Bronchial epithelial cell (primary cell): ENCODE measurements around the gene ENOSF1. TPM values are rescaled to one million over a fixed set of nuclear protein-coding genes. Genes with fewer than 3 reads are reported as not detected.
A peak's percentile ranks its signal among the peaks of the same experiment; 100 is the strongest.
"Not testable (repeated sequence)": the region's sequence is repeated elsewhere in the genome, so short reads cannot be mapped to it uniquely, and the experiment has no call there.

Experiments used
- DNase-seq: peaks from one replicate; pipeline ENCODE4 v3.0.0-alpha.2; 2010; ENCODE audit warnings: low read depth
- FAIRE-seq: peaks from 2 replicates; lab custom pipeline; 2011; peaks lifted over from hg19 to GRCh38; lab: Jason Lieb, UNC
- H3K27me3 ChIP-seq: 2 replicates; pipeline ENCODE4 v1.5.1; 2011; ENCODE audit warnings: low read length; ENCODE audit not compliant: control insufficient read depth, insufficient read depth
- H3K36me3 ChIP-seq: 2 replicates; pipeline ENCODE4 v1.5.1; 2011; ENCODE audit warnings: low read length; ENCODE audit not compliant: control insufficient read depth, insufficient read depth
- H3K4me3 ChIP-seq: 2 replicates; pipeline ENCODE4 v1.5.1; 2011; ENCODE audit warnings: mild to moderate bottlenecking, low read depth, low read length, control low read depth
- total RNA-seq: library from RNA; depleted of rRNA; stranded (reverse); fragments of >200 nt; gene quantifications from 2 replicates; pipeline ENCODE4 v1.2.1, GENCODE V29; 2014
- TF ChIP-seq, protein P1 (sequence below): IDR thresholded peaks from 2 replicates; pipeline ENCODE4 v1.5.1; 2011; ENCODE audit warnings: mild to moderate bottlenecking, moderate library complexity, low read length, control low read depth, inconsistent platforms; ENCODE audit not compliant: insufficient read depth, severe bottlenecking

ENOSF1 gene, protein sequence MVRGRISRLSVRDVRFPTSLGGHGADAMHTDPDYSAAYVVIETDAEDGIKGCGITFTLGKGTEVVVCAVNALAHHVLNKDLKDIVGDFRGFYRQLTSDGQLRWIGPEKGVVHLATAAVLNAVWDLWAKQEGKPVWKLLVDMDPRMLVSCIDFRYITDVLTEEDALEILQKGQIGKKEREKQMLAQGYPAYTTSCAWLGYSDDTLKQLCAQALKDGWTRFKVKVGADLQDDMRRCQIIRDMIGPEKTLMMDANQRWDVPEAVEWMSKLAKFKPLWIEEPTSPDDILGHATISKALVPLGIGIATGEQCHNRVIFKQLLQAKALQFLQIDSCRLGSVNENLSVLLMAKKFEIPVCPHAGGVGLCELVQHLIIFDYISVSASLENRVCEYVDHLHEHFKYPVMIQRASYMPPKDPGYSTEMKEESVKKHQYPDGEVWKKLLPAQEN
- total RNA-seq, result 25.5 and 39.3 TPM in 2 replicates

DNA sequence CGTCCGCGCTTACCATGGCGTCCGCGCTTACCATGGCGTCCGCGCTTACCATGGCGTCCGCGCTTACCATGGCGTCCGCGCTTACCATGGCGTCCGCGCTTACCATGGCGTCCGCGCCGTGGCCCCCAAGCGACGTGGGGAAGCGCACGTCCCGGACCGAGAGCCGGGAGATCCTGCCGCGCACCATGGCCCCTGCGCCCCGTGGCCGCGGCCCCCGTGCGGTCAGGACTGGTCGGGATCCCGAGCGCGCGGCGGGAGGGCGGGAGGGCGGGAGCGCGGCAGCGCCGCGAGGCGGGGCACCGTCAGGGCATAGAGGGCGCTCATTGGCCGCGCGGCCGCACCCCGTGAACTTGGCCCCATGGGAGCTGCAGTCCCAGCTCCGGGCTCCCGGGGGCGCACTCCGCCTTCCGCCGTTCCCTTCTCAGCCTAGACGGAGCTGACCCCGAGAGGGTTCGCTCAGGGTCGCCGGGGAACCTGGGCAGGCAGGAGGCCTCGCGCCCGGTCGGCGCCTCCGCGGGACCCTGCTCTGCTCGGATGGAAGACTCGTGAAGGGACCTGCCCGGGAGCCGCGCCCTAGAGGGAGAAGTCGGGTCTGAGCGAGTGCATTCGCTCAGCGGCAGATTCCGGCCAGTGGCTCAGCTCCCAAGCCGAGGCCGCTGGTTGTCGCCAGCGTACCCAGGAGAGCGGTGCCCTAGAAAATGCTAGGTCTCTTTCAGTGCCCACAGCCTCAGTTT is at the start of gene ENOSF1:
Gene ENOSF1, minus strand, starts transcription at position 230 of the 734 bp plus-strand sequence. Its CDS starts 43 bp downstream, at position 187.
- peaks cover 2% of the 10 kb centered on the region for H3K36me3 ChIP-seq
- FAIRE-seq (no peak), DNase-seq (peak; percentile 57)
- H3K4me3 ChIP-seq, result peak within 1 kb of the TSS; percentile 72
- TF ChIP-seq, protein P1, sequence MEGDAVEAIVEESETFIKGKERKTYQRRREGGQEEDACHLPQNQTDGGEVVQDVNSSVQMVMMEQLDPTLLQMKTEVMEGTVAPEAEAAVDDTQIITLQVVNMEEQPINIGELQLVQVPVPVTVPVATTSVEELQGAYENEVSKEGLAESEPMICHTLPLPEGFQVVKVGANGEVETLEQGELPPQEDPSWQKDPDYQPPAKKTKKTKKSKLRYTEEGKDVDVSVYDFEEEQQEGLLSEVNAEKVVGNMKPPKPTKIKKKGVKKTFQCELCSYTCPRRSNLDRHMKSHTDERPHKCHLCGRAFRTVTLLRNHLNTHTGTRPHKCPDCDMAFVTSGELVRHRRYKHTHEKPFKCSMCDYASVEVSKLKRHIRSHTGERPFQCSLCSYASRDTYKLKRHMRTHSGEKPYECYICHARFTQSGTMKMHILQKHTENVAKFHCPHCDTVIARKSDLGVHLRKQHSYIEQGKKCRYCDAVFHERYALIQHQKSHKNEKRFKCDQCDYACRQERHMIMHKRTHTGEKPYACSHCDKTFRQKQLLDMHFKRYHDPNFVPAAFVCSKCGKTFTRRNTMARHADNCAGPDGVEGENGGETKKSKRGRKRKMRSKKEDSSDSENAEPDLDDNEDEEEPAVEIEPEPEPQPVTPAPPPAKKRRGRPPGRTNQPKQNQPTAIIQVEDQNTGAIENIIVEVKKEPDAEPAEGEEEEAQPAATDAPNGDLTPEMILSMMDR, result peak; percentile 93
- no peaks in the 10 kb centered on the region for H3K27me3 ChIP-seq

DNA sequence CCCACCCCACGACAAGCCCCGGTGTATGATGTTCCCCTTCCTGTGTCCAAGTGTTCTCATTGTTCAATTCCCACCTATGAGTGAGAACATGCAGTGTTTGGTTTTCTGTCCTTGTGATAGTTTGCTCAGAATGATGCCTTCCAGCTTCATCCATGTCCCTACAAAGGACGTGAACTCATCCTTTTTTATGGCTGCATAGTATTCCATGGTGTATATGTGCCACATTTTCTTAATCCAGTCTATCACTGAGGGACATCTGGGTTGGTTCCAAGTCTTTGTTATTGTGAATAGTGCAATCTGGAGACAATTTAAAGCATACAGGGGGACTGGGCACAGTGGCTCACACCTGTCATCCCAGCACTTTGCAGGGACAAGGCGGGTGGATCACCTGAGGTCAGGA is 47.4 kb upstream of the ENOSF1 start:
- not testable (repeated sequence) for H3K36me3 ChIP-seq, H3K27me3 ChIP-seq, H3K4me3 ChIP-seq, FAIRE-seq, DNase-seq

DNA sequence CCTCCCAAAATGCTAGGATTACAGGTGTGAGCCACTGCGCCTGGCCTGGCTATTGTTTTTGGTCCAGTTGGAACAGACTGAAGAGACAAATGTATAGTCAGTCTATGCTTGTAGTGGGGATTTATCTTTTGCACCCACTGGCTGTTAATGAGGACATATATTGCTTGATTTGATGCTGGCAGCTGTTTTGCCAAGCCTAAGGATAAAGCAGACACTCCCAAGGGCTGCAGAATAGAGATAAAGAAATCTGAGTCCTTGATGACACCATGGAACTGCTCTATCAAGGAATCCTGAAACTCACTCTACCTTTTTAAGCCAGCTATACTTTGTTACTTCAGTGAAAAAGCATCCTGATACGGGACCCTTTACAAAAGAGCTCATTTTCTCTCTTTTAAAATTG is 43.1 kb upstream of the ENOSF1 start:
- Histone ChIP-seq H3K27me3 (no peaks in the 10 kb centered on the region), H3K36me3 (peaks cover 2% of the 10 kb centered on the region), H3K4me3 (no peak overlapping the region)
- no peak for FAIRE-seq
- TF ChIP-seq, protein P1, result no peak
- DNase-seq, result no peak

DNA sequence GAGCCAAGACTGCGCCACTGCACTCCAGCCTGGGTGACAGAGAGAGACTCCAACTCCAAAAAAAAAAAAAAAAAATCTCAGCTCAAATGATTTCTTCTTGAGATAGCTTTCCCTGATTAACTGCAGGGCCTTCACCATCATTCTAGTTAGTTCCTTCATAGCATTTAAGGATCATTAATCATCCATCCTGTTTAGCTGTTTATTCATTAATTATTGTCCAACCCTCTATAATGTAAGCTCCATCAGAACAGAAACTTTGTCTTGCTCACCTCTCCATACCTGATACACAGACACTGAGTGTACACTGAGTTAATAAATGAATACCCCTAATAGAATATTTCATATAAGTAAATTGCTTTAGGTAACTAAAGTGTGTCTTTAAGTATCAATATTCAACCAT is 42.2 kb upstream of the ENOSF1 start:
- no peak for DNase-seq

DNA sequence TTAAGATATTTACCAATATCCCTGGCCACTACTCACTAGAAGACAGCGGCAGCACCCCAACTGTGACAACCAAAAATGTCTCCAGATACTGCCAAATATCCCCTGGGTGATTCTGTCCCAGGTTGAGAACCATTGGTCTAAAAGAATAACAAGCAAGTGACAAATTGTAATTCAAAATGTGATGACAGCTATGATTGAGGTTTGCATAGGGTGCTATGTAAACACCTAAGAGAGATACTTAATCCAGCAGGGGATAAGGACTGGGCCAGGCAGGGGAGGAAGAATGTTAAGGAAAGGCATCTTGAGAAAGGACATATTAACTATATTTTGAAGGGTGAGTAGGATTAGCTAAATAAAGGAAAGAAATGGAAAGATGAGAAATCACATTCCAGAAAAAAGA is 38.0 kb upstream of the ENOSF1 start:
- DNase-seq (no peak), FAIRE-seq (no peak)
- TF ChIP-seq, protein P1, result no peak
- no peaks in the 10 kb centered on the region for H3K36me3 ChIP-seq
- no peak overlapping the region for H3K4me3 ChIP-seq
- H3K27me3 ChIP-seq, result no peaks in the 10 kb centered on the region

More for the DNA sequence above, 42.2 kb upstream of the ENOSF1 start:
- FAIRE-seq, result no peak
- H3K36me3 ChIP-seq, result peaks cover 2% of the 10 kb centered on the region
- TF ChIP-seq, protein P1, result no peak
- H3K27me3 ChIP-seq, result no peaks in the 10 kb centered on the region
- H3K4me3 ChIP-seq, result no peak overlapping the region
